ENCODE results near the gene IQCE. TPM values are rescaled to one million over a fixed set of nuclear protein-coding genes. Genes with fewer than 3 reads are reported as not detected.
A peak's percentile ranks its signal among the peaks of the same experiment; 100 is the strongest.

Gene IQCE
- total RNA-seq, 1 experiment from 2014 or later: 13.4 TPM

GRCh38 chr7:2583798-2584580, 25.2 kb downstream of the IQCE start:
- CTCF ChIA-PET: interaction anchor here (0.5 to 0.7 kb wide), 2 partner anchors 56 to 96 kb away, joined by 3 to 6 read pairs; no protein-coding TSS in a partner anchor
- H3K9me3 ChIP-seq: no peaks in the 10 kb centered on the region
- no peak for TF ChIP-seq CTCF (IDR thresholded peaks at IDR 0.05; ENCODE audit: insufficient read depth in 1 of 2, low read depth in 1 of 2, low read length in 1 of 2, severe bottlenecking in 1 of 2, unreplicated experiment in 1 of 2)

GRCh38 chr7:2585446-2585845, 26.7 kb downstream of the IQCE start:
- DNase-seq: no peak
- Histone ChIP-seq H3K4me3 (ENCODE audit: low read depth, low read length) (no peak overlapping the region), H3K9me3 (no peaks in the 10 kb centered on the region), H3K36me3 (ENCODE audit: control insufficient read depth, insufficient read depth, low read length) (no peaks in the 10 kb centered on the region), H3K27me3 (replicated peaks; ENCODE audit: control insufficient read depth, insufficient read depth, low read length) (no peaks in the 10 kb centered on the region), H3K4me1 (no peaks in the 10 kb centered on the region)
- no peak for TF ChIP-seq CTCF (IDR thresholded peaks at IDR 0.05; ENCODE audit: insufficient read depth in 1 of 2, low read depth in 1 of 2, low read length in 1 of 2, severe bottlenecking in 1 of 2, unreplicated experiment in 1 of 2)
- CTCF ChIA-PET: no interaction called here
- POLR2A ChIA-PET: interaction anchor here (0.5 kb wide), 1 partner anchor 1147 kb away, joined by 5 read pairs; no protein-coding TSS in a partner anchor
- intact Hi-C loops (cut with micrococcal nuclease; ENCODE audit: unreplicated experiment): no loop called here
- Mint-ChIP-seq H3K27me3 (ENCODE audit: insufficient read depth, unreplicated experiment) (no peaks in the 10 kb centered on the region), H3K27ac (ENCODE audit: unreplicated experiment) (no peak overlapping the region), H3K4me3 (ENCODE audit: unreplicated experiment) (no peak overlapping the region), H3K36me3 (ENCODE audit: insufficient read depth, unreplicated experiment) (peaks cover 8% of the 10 kb centered on the region), H3K9me3 (ENCODE audit: unreplicated experiment) (no peaks in the 10 kb centered on the region), H3K4me1 (ENCODE audit: low read depth, unreplicated experiment) (no peaks in the 10 kb centered on the region)
- no TSS peak for BruUV-seq (replicated peaks)

More at GRCh38 chr7:2583798-2584580, 25.2 kb downstream of the IQCE start:
- no peak for DNase-seq
- Histone ChIP-seq H3K4me3 (ENCODE audit: low read depth, low read length) (no peak overlapping the region), H3K36me3 (ENCODE audit: control insufficient read depth, insufficient read depth, low read length) (no peaks in the 10 kb centered on the region), H3K4me1 (no peaks in the 10 kb centered on the region), H3K27me3 (replicated peaks; ENCODE audit: control insufficient read depth, insufficient read depth, low read length) (no peaks in the 10 kb centered on the region)
- no peak overlapping the region for H3K4me3 Mint-ChIP-seq (ENCODE audit: unreplicated experiment)
- H3K4me1 Mint-ChIP-seq (ENCODE audit: low read depth, unreplicated experiment): no peaks in the 10 kb centered on the region
- H3K9me3 Mint-ChIP-seq (ENCODE audit: unreplicated experiment): no peaks in the 10 kb centered on the region
- H3K36me3 Mint-ChIP-seq (ENCODE audit: insufficient read depth, unreplicated experiment): peaks cover 8% of the 10 kb centered on the region
- POLR2A ChIA-PET: interaction anchor here (0.6 kb wide), 1 partner anchor 150 kb away, joined by 6 read pairs; no protein-coding TSS in a partner anchor
- intact Hi-C loops (cut with micrococcal nuclease; ENCODE audit: unreplicated experiment): no loop called here
- no peaks in the 10 kb centered on the region for H3K27me3 Mint-ChIP-seq (ENCODE audit: insufficient read depth, unreplicated experiment)
- H3K27ac Mint-ChIP-seq (ENCODE audit: unreplicated experiment): no peak overlapping the region
- BruUV-seq (replicated peaks): no TSS peak

- Histone ChIP-seq H3K9me3 (no peaks in the 10 kb centered on the region), H3K4me3 (ENCODE audit: low read depth, low read length) (no peak overlapping the region), H3K27me3 (replicated peaks; ENCODE audit: control insufficient read depth, insufficient read depth, low read length) (no peaks in the 10 kb centered on the region), H3K36me3 (ENCODE audit: control insufficient read depth, insufficient read depth, low read length) (no peaks in the 10 kb centered on the region), H3K4me1 (no peaks in the 10 kb centered on the region)
- Mint-ChIP-seq H3K36me3 (ENCODE audit: insufficient read depth, unreplicated experiment) (peaks cover 8% of the 10 kb centered on the region), H3K27me3 (ENCODE audit: insufficient read depth, unreplicated experiment) (no peaks in the 10 kb centered on the region), H3K4me3 (ENCODE audit: unreplicated experiment) (no peak overlapping the region), H3K9me3 (ENCODE audit: unreplicated experiment) (no peaks in the 10 kb centered on the region), H3K27ac (ENCODE audit: unreplicated experiment) (peak overlapping the region; percentile 64), H3K4me1 (ENCODE audit: low read depth, unreplicated experiment) (no peaks in the 10 kb centered on the region)
- ChIA-PET POLR2A (no interaction called here), CTCF (no interaction called here)
- no peak for DNase-seq
- no TSS peak for BruUV-seq (replicated peaks)
- intact Hi-C loops (cut with micrococcal nuclease; ENCODE audit: unreplicated experiment): no loop called here
- no peak for TF ChIP-seq CTCF (IDR thresholded peaks at IDR 0.05; ENCODE audit: insufficient read depth in 1 of 2, low read depth in 1 of 2, low read length in 1 of 2, severe bottlenecking in 1 of 2, unreplicated experiment in 1 of 2)
These were observed 27.7 kb downstream of the IQCE start for GRCh38 chr7:2586326-2587020.

Measured in Caco-2 (cell line).